Small intestine (tissue), 7 donors: ENCODE results near the gene HMCN2. TPM values are rescaled to one million over a fixed set of nuclear protein-coding genes. Genes with fewer than 3 reads are reported as not detected.
"Not testable (repeated sequence)": the region's sequence is repeated elsewhere in the genome, so short reads cannot be mapped to it uniquely, and the experiment has no call there.

Experiments used
- DNase-seq, 2 donors: peaks; one replicate each; pipeline versions ENCODE4 v3.0.0 to v3.0.0-alpha.2; 2013
- FAIRE-seq: peaks from 2 replicates; lab custom pipeline; 2012; peaks lifted over from hg19 to GRCh38; lab: Jason Lieb, UNC
- H3K27ac ChIP-seq, 3 donors: one replicate each; pipeline ENCODE4 v1.5.1; 2013; ENCODE audit warnings: low read length in 2 of 3, mild to moderate bottlenecking in 2 of 3, control low read depth in 1 of 3, inconsistent platforms in 1 of 3, low read depth in 1 of 3, moderate library complexity in 1 of 3
- H3K27me3 ChIP-seq, 3 donors: one replicate each; pipeline ENCODE4 v1.6.1; 2013; ENCODE audit warnings: low read length in 3 of 3, inconsistent platforms in 1 of 3; ENCODE audit not compliant: control insufficient read depth in 3 of 3, insufficient read depth in 3 of 3
- H3K36me3 ChIP-seq, 3 donors: one replicate each; pipeline ENCODE4 v1.6.1; 2013; ENCODE audit warnings: low read length in 3 of 3, inconsistent platforms in 1 of 3, low read depth in 1 of 3, mild to moderate bottlenecking in 1 of 3, moderate library complexity in 1 of 3; ENCODE audit not compliant: control insufficient read depth in 3 of 3, insufficient read depth in 2 of 3
- H3K4me1 ChIP-seq, 3 donors: one replicate each; pipeline ENCODE4 v1.6.1; 2013; ENCODE audit warnings: low read length in 2 of 3, inconsistent platforms in 1 of 3, low read depth in 1 of 3, mild to moderate bottlenecking in 1 of 3, moderate library complexity in 1 of 3; ENCODE audit not compliant: control insufficient read depth in 3 of 3, insufficient read depth in 2 of 3
- H3K4me3 ChIP-seq, 3 donors: one replicate each; pipeline ENCODE4 v1.5.1; 2013; ENCODE audit warnings: low read length in 3 of 3, control low read depth in 1 of 3, inconsistent platforms in 1 of 3, low read depth in 1 of 3, mild to moderate bottlenecking in 1 of 3, moderate library complexity in 1 of 3
- H3K9me3 ChIP-seq, 2 donors: one replicate each; pipeline ENCODE4 v1.6.1; 2013; ENCODE audit warnings: low read depth in 1 of 2, low read length in 1 of 2; ENCODE audit not compliant: control insufficient read depth in 2 of 2, insufficient read depth in 1 of 2
- WGBS, 3 donors: extraction: QIAGEN DNeasy Blood & Tissue Kit; methylation state at CpG; one replicate each; pipeline ENCODE4 v1.1.7; 2013; 5-methylcytosine and 5-hydroxymethylcytosine counted together
- polyA plus RNA-seq, 4 donors: library from polyadenylated mRNA; stranded (reverse) in 3 of 4; unstranded in 1 of 4; fragments of 200-250 nt in 3 of 4; fragments of 120-200 nt in 1 of 4; gene quantifications; one replicate each; pipeline versions ENCODE4 v1.2.1 to v1.2.3, GENCODE V29; 2013
- donor health status: healthy with polysubstance abuse.
- donor health status: control.
- donor health status: control.
- donor health status: Bipolar disorder and iron deficiency.
- donor health status: healthy.

HMCN2 gene
- polyA plus RNA-seq, 4 donors: 1.1 to 19.4 (median 10.6) TPM; not detected in 1

- not testable (repeated sequence) for H3K4me1 ChIP-seq, FAIRE-seq, H3K27ac ChIP-seq, H3K27me3 ChIP-seq, DNase-seq, H3K4me3 ChIP-seq, H3K9me3 ChIP-seq, H3K36me3 ChIP-seq
- WGBS, 3 donors: 84 to 89% (median 85%) methylated on average over 8 of the region's 8 CpGs
Measured at GRCh38 chr9:130338891-130339290, 73.3 kb downstream of the HMCN2 start.

DNA sequence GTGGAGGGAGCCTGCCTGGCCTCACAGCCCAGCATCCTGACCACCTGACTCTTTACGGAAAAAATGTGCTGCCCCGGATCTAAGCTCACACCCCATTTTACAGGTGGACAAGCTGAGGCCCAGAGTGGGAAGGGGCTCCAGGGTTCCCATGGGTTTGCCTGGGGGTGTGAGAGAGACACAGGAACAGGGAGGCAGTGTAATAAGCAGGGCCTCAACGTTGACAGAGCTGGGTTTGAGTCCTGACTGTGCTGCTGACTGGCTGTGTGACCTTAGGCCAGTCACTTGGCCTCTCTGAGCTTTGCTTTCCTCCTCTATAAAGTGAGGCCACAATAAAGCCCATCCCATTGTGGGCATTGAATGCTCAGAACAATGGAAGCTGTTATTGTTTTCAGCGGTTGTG, 73.7 kb downstream of the HMCN2 start:
- H3K4me1 ChIP-seq: peaks cover 0 to 2% (median 0%) of the 10 kb centered on the region in 3 donors
- FAIRE-seq (no peak), DNase-seq (no peak)
- no peaks in the 10 kb centered on the region for H3K9me3 ChIP-seq
- no peak overlapping the region for H3K27ac ChIP-seq
- 43 to 50% (median 46%) methylated on average over 4 of the region's 4 CpGs for WGBS, 3 donors
- no peak overlapping the region for H3K4me3 ChIP-seq
- no peaks in the 10 kb centered on the region for H3K36me3 ChIP-seq
- H3K27me3 ChIP-seq: peaks cover 0 to 3% (median 0%) of the 10 kb centered on the region in 3 donors

DNA sequence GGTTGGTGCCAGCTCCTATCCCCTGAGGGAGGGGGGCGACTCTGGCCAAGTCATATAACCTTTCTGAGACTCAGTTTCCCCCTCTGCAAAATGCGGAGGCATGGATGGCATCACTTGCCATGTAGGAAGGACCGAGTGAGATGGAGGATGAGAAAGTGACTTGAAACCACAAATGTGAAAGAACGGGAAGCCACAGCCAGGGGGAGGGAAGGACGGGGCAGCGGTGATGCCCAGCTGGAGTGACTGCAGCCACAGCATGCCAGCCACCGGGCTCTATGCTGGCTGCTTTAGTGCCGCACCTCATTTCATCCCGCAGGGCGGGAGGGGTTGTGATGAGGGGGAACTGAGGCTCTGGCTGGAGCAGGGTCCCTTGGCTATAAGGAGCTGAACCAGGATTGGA, 74.5 kb downstream of the HMCN2 start:
- peaks cover 0 to 2% (median 0%) of the 10 kb centered on the region in 3 donors for H3K4me1 ChIP-seq
- DNase-seq (no peak), FAIRE-seq (no peak)
- H3K27ac ChIP-seq: no peak overlapping the region
- H3K27me3 ChIP-seq: peaks cover 0 to 3% (median 0%) of the 10 kb centered on the region in 3 donors
- H3K36me3 ChIP-seq: no peaks in the 10 kb centered on the region
- no peaks in the 10 kb centered on the region for H3K9me3 ChIP-seq
- 58 to 73% (median 59%) methylated on average over 8 to 10 of the region's 10 CpGs for WGBS, 3 donors
- no peak overlapping the region for H3K4me3 ChIP-seq

- H3K36me3 ChIP-seq, FAIRE-seq, H3K9me3 ChIP-seq, H3K4me3 ChIP-seq, H3K27me3 ChIP-seq, H3K4me1 ChIP-seq, DNase-seq, H3K27ac ChIP-seq: not testable (repeated sequence)
- WGBS, 3 donors: 73 to 91% (median 83%) methylated on average over 17 of the region's 17 CpGs
Measured at GRCh38 chr9:130340557-130340956, 75.0 kb downstream of the HMCN2 start.

- H3K4me1 ChIP-seq: peaks cover 0 to 2% (median 0%) of the 10 kb centered on the region in 3 donors
- no peaks in the 10 kb centered on the region for H3K9me3 ChIP-seq
- H3K4me3 ChIP-seq: no peak overlapping the region
- FAIRE-seq (no peak), DNase-seq (no peak)
- 63 to 82% (median 68%) methylated on average over 11 to 13 of the region's 13 CpGs for WGBS, 3 donors
- no peaks in the 10 kb centered on the region for H3K36me3 ChIP-seq
- H3K27ac ChIP-seq: no peak overlapping the region
- no peaks in the 10 kb centered on the region for H3K27me3 ChIP-seq
Measured at GRCh38 chr9:130341128-130341527, 75.6 kb downstream of the HMCN2 start.

- Histone ChIP-seq H3K9me3 (no peaks in the 10 kb centered on the region), H3K36me3 (no peaks in the 10 kb centered on the region), H3K4me1 (no peaks in the 10 kb centered on the region), H3K27ac (no peak overlapping the region), H3K4me3 (no peak overlapping the region), H3K27me3 (no peaks in the 10 kb centered on the region)
- WGBS, 3 donors: 82 to 88% (median 84%) methylated on average over 13 of the region's 13 CpGs
- DNase-seq (no peak), FAIRE-seq (no peak)
Measured at GRCh38 chr9:130341839-130342713, 76.5 kb downstream of the HMCN2 start.

DNA sequence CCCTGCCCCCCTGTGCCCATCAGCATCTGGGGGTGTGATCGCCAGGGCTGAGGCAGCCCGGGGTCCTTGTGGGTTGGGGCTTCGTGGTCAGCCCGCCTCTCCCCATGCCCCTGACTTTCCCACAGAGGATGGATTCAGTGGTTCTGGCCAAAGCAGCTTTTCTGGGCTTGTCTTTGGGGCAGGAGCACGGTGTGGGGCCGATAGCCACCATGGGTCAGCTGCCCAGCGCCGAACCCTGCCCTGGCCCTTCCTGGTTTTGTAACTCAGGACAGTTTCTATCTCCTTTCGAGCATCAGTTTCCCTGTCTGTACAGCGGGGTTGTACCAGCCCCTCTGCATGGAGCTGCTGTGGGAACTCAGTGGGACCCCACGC, 77.1 kb downstream of the HMCN2 start:
- H3K4me1 ChIP-seq: no peaks in the 10 kb centered on the region
- H3K27me3 ChIP-seq: no peaks in the 10 kb centered on the region
- DNase-seq (no peak), FAIRE-seq (no peak)
- no peaks in the 10 kb centered on the region for H3K36me3 ChIP-seq
- H3K4me3 ChIP-seq: no peak overlapping the region
- no peaks in the 10 kb centered on the region for H3K9me3 ChIP-seq
- 80 to 81% (median 81%) methylated on average over 11 of the region's 11 CpGs for WGBS, 3 donors
- no peak overlapping the region for H3K27ac ChIP-seq

DNA sequence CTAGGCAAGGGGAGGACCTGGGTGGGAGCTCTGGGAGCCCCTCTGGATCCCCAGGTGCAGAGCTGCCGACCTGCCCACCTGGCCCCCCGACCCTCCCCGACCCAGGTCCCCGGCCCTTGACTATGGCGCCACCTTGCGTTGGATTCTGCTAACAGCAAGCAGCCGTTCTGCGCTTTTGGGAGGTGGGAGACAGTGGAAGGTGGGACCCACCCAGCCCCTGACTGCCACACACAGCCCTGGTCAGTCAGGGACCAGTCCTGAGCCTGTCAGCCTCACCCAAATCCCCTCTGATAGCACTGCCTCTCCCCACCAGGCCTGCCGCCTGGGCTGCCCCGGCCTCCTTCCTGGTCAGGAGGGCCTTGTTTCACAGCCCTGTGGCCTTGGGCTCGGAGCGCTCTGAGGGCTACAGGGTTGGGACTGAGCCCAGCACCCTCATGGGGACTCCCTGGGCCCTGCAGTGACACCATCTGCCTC, 77.9 kb downstream of the HMCN2 start:
- WGBS, 3 donors: 23 to 66% (median 37%) methylated on average over 4 to 12 of the region's 12 CpGs
- no peak for FAIRE-seq
- Histone ChIP-seq H3K27ac (no peak overlapping the region), H3K4me3 (no peak overlapping the region), H3K4me1 (no peaks in the 10 kb centered on the region), H3K27me3 (no peaks in the 10 kb centered on the region), H3K36me3 (no peaks in the 10 kb centered on the region), H3K9me3 (no peaks in the 10 kb centered on the region)
- peak in 1 of 2 donors; percentile 35 for DNase-seq
